Panc1 (cell line): Measurements from ENCODE around the gene MLLT3. TPM values are rescaled to one million over a fixed set of nuclear protein-coding genes. Genes with fewer than 3 reads are reported as not detected.

ENCODE experiments used
- ATAC-seq: fragments of 200-7000 bp; cut with Tn5 transposase; 2 replicates; pipeline ENCODE4 v1.9.1; 2020; ENCODE audit warnings: mild to moderate bottlenecking, moderate library complexity
- BruUV-seq: library from RNA; stranded (reverse); fragments of 400-500 nt; replicated peaks from 2 replicates; lab custom pipeline; 2021; lab: Mats Ljungman, UMichigan
- CTCF ChIA-PET: fragments of 300-600 bp; sonication (Branson Sonifier 250); formaldehyde crosslinking; loops from one replicate; lab custom pipeline; 2022; ENCODE audit warnings: antibody characterized with exemption; lab: Charles Lee
- POLR2A ChIA-PET: fragments of 300-600 bp; sonication (Branson Sonifier 250); formaldehyde crosslinking; loops from one replicate; lab custom pipeline; 2022; ENCODE audit warnings: antibody characterized with exemption; lab: Charles Lee
- DNase-seq: peaks from one replicate; pipeline ENCODE4 v3.0.0-alpha.2; 2010; ENCODE audit warnings: low read depth, low spot score
- H3K27ac ChIP-seq: 2 replicates; pipeline ENCODE4 v1.5.1; 2011; ENCODE audit warnings: mild to moderate bottlenecking, low read length, inconsistent platforms
- H3K27me3 ChIP-seq: fragments of 200-500 bp; sonication (Bioruptor generic); 2 replicates; pipeline ENCODE4 v1.6.0; 2014; ENCODE audit warnings: low read length, inconsistent platforms; ENCODE audit not compliant: control insufficient read depth, insufficient read depth
- H3K36me3 ChIP-seq: fragments of 200-500 bp; sonication (Bioruptor generic); 2 replicates; pipeline ENCODE4 v1.5.1; 2014; ENCODE audit warnings: inconsistent platforms, mild to moderate bottlenecking, low read length, moderate library complexity; ENCODE audit not compliant: control insufficient read depth, insufficient read depth
- H3K4me1 ChIP-seq: 2 replicates; pipeline ENCODE4 v1.5.1; 2011; ENCODE audit warnings: inconsistent platforms, mild to moderate bottlenecking, low read length, moderate library complexity; ENCODE audit not compliant: control insufficient read depth, insufficient read depth
- H3K4me3 ChIP-seq, 2 experiments: 2 replicates each; pipeline ENCODE4 v1.5.1; 2011 to 2012; ENCODE audit warnings: low read depth in 2 of 2, low read length in 2 of 2, mild to moderate bottlenecking in 2 of 2, inconsistent platforms in 1 of 2, moderate library complexity in 1 of 2
- H3K9me3 ChIP-seq: fragments of 200-500 bp; sonication (Bioruptor generic); 2 replicates; pipeline ENCODE4 v1.5.1; 2014; ENCODE audit warnings: low read depth, mild to moderate bottlenecking, inconsistent platforms, low read length, moderate library complexity; ENCODE audit not compliant: control insufficient read depth, insufficient read depth
- POLR2AphosphoS5 ChIP-seq: IDR thresholded peaks from 2 replicates; pipeline ENCODE4 v1.6.1; 2012; ENCODE audit warnings: mild to moderate bottlenecking, low read depth, low read length, moderate library complexity
- SIN3A ChIP-seq: IDR thresholded peaks from 2 replicates; pipeline ENCODE4 v1.6.1; 2012; ENCODE audit warnings: low read depth, mild to moderate bottlenecking, low read length, moderate library complexity, borderline replicate concordance; ENCODE audit not compliant: insufficient read depth
- TCF7L2 ChIP-seq: IDR thresholded peaks from 2 replicates; pipeline ENCODE4 v1.6.1; 2011; ENCODE audit warnings: mild to moderate bottlenecking, low read depth, low read length, inconsistent platforms
- in situ Hi-C: cut with HindIII; loops from 2 replicates; pipeline ENCODE4 v1.10.0; 2016; ENCODE audit warnings: low sequenced_read_pairs, low pct_unique_long_range_greater_than_20kb
- intact Hi-C: fragments of 100-400 bp; cut with micrococcal nuclease; formaldehyde crosslinking; loops from one replicate; pipeline ENCODE4 v1.10.0; 2022; ENCODE audit not compliant: unreplicated experiment
- total RNA-seq: library from RNA; stranded (reverse); gene quantifications from one replicate; pipeline ENCODE4 v1.2.1, GENCODE V29; 2021; ENCODE audit not compliant: unreplicated experiment
- TF ChIP-seq, protein P1 (sequence below): fragments of 450-650 bp; IDR thresholded peaks from 2 replicates; pipeline ENCODE4 v1.5.1; 2017; ENCODE audit warnings: mild to moderate bottlenecking
- TF ChIP-seq, protein P2 (sequence below), 2 experiments: IDR thresholded peaks; 2 replicates each; pipeline ENCODE4 v1.6.1; 2011 to 2012; ENCODE audit warnings: low read depth in 2 of 2, control low read depth in 1 of 2, low read length in 1 of 2, mild to moderate bottlenecking in 1 of 2, moderate library complexity in 1 of 2; ENCODE audit not compliant: insufficient read depth in 1 of 2

MLLT3 gene
- total RNA-seq, 1 experiment from 2014 or later, result 0.49 TPM

DNA sequence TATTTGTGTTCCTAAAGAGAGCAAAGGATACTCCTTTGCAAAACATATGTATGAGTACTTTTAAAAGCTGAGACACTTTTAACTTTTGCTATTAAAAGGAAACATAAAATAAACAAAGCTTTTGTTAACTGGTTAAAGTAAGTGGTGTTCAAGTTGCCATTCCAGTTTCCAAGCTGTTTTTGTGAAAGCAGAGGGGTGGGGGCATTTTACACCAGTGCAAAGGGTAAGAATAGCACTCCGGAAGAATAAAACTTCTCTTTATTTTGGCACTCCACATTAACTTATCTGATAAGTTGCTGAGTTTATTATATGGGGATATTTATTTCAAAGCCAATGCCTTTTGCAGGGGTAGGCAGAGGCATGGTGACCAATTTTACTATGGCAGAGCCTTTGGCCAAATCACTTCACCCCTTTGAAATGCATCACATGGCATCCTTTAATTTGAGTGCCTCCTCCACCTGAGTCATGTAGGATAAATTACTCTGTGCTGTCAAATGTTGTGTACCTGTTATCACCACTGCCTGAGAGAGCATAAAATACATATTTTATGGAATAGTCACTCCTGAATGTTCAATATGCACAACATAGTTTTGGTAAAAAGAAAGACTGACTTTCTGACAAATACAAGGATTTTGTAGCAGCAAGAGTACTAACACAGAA lies 62.9 kb downstream of the MLLT3 start:
- TF ChIP-seq, protein P1, sequence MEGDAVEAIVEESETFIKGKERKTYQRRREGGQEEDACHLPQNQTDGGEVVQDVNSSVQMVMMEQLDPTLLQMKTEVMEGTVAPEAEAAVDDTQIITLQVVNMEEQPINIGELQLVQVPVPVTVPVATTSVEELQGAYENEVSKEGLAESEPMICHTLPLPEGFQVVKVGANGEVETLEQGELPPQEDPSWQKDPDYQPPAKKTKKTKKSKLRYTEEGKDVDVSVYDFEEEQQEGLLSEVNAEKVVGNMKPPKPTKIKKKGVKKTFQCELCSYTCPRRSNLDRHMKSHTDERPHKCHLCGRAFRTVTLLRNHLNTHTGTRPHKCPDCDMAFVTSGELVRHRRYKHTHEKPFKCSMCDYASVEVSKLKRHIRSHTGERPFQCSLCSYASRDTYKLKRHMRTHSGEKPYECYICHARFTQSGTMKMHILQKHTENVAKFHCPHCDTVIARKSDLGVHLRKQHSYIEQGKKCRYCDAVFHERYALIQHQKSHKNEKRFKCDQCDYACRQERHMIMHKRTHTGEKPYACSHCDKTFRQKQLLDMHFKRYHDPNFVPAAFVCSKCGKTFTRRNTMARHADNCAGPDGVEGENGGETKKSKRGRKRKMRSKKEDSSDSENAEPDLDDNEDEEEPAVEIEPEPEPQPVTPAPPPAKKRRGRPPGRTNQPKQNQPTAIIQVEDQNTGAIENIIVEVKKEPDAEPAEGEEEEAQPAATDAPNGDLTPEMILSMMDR, result no peak
- TF ChIP-seq POLR2AphosphoS5, result no peak
- TF ChIP-seq, protein P2, sequence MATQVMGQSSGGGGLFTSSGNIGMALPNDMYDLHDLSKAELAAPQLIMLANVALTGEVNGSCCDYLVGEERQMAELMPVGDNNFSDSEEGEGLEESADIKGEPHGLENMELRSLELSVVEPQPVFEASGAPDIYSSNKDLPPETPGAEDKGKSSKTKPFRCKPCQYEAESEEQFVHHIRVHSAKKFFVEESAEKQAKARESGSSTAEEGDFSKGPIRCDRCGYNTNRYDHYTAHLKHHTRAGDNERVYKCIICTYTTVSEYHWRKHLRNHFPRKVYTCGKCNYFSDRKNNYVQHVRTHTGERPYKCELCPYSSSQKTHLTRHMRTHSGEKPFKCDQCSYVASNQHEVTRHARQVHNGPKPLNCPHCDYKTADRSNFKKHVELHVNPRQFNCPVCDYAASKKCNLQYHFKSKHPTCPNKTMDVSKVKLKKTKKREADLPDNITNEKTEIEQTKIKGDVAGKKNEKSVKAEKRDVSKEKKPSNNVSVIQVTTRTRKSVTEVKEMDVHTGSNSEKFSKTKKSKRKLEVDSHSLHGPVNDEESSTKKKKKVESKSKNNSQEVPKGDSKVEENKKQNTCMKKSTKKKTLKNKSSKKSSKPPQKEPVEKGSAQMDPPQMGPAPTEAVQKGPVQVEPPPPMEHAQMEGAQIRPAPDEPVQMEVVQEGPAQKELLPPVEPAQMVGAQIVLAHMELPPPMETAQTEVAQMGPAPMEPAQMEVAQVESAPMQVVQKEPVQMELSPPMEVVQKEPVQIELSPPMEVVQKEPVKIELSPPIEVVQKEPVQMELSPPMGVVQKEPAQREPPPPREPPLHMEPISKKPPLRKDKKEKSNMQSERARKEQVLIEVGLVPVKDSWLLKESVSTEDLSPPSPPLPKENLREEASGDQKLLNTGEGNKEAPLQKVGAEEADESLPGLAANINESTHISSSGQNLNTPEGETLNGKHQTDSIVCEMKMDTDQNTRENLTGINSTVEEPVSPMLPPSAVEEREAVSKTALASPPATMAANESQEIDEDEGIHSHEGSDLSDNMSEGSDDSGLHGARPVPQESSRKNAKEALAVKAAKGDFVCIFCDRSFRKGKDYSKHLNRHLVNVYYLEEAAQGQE (IDR thresholded peaks at IDR 0.05; ENCODE audit: insufficient read depth in 1 of 2, low read depth in 2 of 2, low read length in 1 of 2), result no peak
- no peak for TF ChIP-seq TCF7L2
- TF ChIP-seq SIN3A, result no peak
- Histone ChIP-seq H3K9me3 (no peaks in the 10 kb centered on the region), H3K27ac (no peak overlapping the region), H3K4me3 (no peak overlapping the region), H3K27me3 (no peaks in the 10 kb centered on the region), H3K4me1 (no peaks in the 10 kb centered on the region), H3K36me3 (no peaks in the 10 kb centered on the region)
- DNase-seq (no peak), ATAC-seq (no peak)
- no TSS peak for BruUV-seq
- ChIA-PET POLR2A (no interaction called here), CTCF (no interaction called here)
- intact Hi-C loops, result no loop called here
- in situ Hi-C loops, result no loop called here

DNA sequence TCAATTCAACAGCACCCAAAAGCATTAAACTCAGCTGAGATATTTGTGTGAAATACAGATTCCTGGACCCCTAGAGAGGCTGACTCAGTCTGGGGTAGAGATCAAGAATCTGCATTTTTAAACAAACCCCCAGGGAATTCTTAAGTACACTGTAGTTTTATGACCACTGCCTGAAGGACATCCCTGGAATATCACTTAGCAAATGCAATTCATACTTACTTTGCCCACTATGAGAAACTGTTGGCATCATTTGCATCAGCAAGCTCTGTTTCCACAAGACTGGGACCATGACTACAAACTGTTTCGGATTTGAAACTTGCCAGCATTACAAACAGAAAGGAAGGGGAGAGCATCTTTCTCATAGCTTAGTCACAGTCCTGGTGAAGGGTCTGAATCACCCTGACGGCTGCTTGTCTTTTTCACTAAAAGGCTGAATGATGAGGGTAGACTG lies 63.7 kb downstream of the MLLT3 start:
- TF ChIP-seq SIN3A (no peak), POLR2AphosphoS5 (no peak), TCF7L2 (no peak)
- TF ChIP-seq, protein P1, result no peak
- TF ChIP-seq, protein P2 (IDR thresholded peaks at IDR 0.05; ENCODE audit: insufficient read depth in 1 of 2, low read depth in 2 of 2, low read length in 1 of 2), result no peak
- intact Hi-C loops, result no loop called here
- no peaks in the 10 kb centered on the region for H3K36me3 ChIP-seq
- CTCF ChIA-PET, result no interaction called here
- no peak for DNase-seq
- H3K4me1 ChIP-seq, result no peaks in the 10 kb centered on the region
- in situ Hi-C loops, result no loop called here
- no peak for ATAC-seq
- no peaks in the 10 kb centered on the region for H3K27me3 ChIP-seq
- POLR2A ChIA-PET, result no interaction called here
- H3K4me3 ChIP-seq, result no peak overlapping the region
- no TSS peak for BruUV-seq
- no peak overlapping the region for H3K27ac ChIP-seq
- no peaks in the 10 kb centered on the region for H3K9me3 ChIP-seq
